GM11168 (cell line): Measurements from ENCODE around the gene SLC5A11.

ENCODE experiments used
- in situ Hi-C: fragments of 300-500 bp; cut with MboI; formaldehyde crosslinking; loops from one replicate; pipeline ENCODE4 v1.12.0; 2022; ENCODE audit warnings: low sequenced_read_pairs; ENCODE audit not compliant: unreplicated experiment

Gene SLC5A11

DNA sequence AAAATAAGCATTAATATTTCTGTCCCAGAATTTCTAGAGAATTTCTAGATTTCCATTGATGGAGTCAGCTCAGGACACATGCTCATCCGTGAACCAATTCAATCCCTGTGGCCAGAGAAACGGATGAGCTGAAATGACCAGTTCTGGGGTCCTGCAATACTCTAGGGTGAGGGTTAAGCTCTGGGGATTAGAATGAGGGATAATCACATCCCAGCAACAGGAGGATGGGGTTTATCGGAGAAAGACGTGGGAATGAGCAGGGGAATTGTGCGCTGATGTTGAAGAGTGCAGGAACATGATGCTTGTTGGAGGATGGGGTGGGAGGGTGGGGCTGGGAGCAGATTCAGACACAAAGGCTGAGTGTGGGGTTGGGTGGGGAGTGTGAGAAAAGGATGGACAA is 64.1 kb downstream of the SLC5A11 start:
- in situ Hi-C loops = no loop called here

DNA sequence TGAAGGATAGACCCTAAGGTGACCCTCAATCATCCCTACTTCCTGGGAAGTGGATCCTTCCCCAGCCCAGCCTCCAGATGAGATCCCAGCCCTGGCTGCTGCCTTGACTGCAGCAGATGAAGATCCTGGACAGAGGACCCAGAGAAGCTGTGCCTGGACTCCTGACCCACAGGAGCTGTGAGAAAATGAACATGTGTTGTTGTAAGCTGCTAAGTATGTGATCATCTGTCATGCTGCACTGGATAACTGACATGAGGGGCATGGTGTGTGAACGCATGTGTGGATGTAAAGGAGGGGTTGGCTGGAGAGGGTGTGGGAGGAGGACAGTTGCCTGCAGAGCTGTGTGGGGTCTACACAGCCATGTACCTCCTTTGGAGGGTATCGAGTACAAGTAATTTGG is 69.3 kb downstream of the SLC5A11 start:
- in situ Hi-C loops = no loop called here

DNA sequence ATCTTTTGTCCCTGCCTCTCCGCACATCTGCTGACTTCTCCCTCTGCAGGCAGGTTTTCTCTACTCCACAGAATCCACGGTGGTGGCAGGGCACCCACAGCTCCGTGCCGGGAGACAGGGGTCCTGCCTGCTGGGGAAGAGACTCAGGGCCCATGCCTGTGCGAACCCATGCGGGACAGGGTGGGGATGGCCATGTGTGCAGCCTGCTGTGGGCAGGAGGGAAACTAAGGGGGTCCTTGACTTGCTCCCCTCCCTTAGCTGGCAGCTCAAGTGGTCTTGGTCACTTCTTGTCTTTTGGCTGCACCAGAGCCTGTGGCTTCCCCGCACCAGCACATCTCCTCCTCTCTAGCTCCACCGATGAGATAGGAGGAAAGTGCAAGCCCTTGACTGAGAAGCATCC is 69.8 kb downstream of the SLC5A11 start:
- in situ Hi-C loops = no loop called here

DNA sequence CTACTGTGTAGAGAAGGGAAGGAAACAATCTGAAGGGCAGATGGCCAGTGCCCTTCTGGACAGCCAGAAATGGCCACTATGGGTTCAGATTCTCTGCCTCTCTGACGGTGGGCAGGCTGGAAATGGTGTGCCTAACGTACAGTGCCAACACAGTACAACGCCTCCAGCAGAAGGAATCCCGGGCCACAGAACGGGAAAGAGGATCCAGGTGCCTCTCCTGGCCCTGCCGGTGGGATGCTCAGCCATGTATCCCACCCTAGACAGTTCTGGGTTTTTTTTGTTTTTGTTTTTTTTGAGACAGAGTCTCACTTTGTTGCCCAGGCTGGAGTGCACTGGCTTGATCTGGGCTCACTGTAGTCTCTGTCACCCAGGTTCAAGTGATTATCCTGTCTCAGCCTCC is 71.5 kb downstream of the SLC5A11 start:
- in situ Hi-C loops = no loop called here

DNA sequence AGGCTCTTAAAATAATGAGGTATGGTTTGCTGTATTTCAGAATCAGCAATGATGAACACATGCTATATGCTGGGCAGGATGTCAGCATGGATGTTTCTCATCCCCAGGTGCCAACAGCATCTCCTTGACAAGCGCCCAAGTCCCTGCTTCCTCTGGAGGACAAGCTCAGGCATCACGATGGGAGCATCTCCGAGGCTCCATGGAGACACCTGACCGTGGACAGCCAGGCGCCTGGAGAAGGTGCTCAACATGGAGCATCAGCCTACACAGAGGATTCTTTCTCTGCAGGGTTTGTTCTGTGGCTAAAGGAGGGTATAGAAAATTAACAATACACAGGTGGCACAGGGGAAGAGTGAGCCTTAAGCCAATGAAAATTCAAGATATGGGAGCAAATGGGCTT is 72.1 kb downstream of the SLC5A11 start:
- in situ Hi-C loops = no loop called here

DNA sequence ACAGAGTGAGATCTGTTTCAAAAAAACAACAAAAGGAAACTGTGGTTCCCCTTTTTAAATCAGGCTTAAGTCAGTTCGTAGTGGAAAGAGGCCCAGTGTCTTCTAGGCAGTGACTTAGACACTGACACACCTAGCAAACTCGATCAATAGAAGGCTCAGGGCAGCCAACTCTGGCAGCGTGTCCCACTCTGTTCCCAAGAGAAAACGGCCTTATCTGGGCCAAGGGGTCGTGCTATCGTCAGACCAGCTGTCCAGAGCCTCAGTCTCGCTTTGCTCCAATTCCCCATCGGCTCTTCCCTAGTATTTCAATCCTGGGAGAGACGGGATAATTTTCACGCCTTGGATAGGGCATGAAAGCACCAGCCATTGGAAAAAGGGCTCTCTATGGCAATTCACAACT is 72.9 kb downstream of the SLC5A11 start:
- in situ Hi-C loops = no loop called here

DNA sequence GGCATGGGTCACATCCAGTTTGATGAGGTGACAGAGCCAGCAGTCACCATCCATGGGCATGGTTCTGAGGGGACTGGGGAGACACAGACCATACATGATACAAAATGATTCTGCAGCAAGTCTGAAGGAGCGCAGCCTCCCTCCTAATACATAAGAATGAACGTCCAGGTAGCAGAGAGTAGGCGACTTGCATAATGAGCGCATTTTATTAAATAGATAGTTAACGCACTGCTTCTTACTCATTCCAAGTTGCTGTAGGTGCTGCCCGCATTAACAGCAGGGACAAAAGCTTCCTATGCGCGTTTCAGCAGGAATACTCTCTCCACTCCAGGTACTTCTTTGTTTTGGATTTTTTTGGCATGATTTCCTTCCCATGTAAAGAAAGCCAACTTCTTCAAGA is 73.8 kb downstream of the SLC5A11 start:
- in situ Hi-C loops = no loop called here

DNA sequence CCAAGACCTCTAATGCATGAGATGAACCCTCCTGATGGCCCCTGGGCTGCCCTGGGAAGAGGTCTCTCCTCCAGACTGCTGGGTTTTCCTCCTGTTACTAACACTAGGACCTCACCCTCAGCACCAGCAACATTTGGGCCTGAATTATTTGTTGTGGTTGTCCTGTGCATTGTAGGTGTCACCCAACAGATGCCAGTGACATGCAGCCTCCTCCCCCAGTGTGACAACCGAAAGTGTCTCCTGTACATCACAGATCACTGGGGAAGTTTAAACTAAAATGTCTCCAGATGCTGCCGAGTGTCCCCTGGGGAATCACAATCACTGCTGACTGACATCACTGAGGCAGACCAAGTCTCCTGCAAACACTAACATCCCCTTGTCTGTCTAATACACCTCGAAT is 74.8 kb downstream of the SLC5A11 start:
- in situ Hi-C loops = no loop called here

DNA sequence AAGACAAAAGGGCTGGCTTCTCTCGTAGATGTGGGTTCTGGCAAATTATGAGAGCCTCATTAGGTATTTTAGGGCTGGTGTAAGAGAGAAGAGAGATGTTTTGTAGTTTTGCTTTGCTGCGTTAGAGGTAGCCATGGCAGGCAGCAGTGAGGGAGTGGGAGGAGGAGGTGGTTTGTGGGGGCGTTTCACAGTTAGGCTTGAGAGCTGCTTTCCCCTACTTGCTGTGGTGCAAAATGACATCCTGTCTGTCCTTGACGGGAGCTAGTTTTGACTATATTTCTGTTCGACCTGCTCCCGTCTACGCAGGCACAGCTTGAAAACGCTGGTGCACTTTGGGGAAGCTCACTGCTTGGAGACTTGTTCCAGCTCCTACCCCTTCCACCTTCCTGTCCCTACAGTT is 75.5 kb downstream of the SLC5A11 start:
- in situ Hi-C loops = no loop called here

DNA sequence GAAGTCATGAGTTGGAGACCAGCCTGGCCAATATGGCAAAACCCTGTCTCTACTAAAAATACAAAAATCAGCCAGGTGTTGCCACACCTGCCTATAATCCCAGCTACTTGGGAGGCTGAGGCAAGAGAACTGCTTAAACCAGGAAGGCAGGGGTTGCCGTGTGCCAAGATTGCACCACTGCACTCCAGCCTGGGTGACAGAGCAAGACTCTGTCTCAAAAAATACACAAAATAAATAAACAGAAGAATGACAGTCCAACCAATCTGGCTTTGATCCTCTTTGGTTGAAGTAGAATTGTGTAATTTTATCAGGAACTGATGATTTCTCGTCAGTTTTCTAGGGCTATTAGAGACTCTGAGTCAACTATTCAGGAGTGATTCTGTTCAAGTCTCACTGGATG is 79.4 kb downstream of the SLC5A11 start:
- in situ Hi-C loops = no loop called here

DNA sequence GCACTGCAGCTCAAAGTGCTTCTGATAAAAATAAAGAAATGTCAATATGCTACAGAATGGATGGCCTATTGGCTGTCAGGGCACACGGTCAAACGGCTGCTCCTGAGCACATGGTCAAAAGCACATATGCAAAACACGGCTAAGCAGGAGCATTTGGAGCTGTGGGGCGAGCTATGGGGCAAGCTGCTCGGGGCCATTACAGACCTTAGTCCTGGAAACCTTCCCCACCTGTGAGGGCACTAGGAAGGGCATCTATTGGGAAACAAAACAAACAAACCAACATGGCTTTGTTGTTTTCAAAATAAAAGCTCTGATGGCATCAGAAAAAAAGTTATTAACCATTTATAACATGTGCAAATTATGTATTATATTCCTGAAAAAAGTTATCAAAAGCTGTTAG is 83.6 kb downstream of the SLC5A11 start:
- in situ Hi-C loops = no loop called here

DNA sequence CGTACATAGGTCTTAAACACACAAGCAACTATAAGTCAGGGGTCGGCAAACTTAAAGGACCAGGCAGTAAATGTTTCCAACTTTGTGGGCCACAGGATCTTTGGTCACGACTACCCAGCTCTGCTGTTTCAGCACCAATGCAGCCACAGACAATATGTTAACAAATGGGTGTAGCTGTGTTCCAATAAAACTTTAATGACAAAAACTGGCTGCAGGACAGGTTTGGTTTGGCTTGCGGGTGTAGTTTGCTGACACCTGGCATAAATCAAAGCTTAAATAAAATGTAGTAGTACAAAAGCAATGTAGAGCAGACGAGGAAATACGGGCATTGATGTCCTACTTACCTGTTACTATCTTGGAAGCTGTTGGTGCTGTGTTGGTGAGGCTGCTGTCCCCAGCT is 84.7 kb downstream of the SLC5A11 start:
- in situ Hi-C loops = no loop called here

DNA sequence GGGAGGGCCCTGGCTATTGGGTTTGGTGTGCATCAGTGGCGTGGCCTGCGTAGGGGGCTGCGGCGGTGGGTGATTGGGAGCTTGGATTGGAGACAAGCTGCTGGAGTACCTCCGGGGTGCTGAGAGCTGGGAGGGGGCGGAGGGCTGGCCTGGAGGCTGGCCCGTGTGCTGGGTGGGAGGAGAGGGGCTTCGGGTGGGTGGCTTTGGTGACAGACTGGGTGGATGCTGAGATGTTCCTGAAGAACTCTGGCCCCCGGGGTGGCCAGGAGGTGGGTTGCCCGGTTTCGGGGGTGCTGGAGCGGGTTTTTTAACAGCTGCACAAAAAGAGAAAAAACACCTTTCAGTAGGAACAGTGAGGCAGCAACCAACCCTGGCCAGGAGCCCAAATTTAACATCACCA is 85.3 kb downstream of the SLC5A11 start:
- in situ Hi-C loops = no loop called here

DNA sequence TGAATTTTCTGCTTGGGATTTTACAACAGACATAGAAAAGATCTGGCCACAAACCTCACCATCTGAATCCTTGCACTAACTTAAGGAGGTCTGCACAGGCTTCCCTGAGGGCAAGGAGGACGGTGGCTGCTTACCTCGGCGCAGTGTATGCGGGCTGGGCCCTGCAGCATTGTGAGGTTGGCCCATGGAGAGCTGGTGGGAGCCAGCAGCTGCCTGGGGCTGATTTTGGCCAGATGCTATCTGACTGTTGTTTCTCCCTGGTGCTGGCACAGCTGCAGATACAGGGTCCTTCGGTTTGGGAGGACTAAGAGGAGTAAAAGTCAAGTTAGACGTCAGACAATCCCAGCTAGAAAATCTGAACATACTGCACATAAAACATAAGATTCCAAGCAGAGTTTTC is 89.6 kb downstream of the SLC5A11 start:
- in situ Hi-C loops = no loop called here

DNA sequence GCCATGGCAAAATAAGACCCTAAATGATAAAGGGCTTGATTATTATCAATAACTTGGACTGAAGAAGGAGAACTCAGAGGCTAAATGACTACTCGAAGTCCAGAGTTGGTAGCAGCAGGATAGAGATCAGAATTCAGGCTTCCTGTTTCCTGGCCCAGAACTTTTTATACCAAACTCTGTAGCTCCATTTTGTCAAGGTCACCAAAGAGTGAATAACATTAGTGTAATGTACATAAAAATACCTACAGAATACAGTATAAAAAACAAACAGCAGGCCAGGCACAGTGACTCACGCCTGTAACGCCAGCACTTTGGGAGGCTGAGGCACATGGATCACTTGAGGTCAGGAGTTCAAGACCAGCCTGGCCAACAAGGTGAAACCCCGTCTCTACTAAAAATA is 90.4 kb downstream of the SLC5A11 start:
- in situ Hi-C loops = no loop called here

DNA sequence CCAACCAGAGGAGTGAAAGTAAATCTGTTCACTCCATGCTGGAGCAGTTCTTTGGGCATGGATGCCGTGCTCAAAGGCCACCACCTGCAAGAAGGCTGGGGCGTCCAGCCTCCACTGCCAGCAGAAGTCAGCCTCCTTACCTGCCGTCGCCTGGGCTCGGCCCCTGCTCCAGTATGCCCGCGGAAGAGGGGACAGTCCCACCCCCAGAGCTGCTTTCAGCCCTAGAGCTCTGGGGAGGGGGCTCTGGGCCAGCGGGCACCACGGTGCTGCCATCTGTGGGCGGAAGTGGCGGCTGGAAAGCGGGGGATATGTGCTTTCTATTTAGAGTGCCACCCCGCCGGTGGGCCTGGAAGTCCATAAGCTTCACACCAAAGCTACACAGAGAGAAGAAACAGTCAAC is 93.5 kb downstream of the SLC5A11 start:
- in situ Hi-C loops = no loop called here

DNA sequence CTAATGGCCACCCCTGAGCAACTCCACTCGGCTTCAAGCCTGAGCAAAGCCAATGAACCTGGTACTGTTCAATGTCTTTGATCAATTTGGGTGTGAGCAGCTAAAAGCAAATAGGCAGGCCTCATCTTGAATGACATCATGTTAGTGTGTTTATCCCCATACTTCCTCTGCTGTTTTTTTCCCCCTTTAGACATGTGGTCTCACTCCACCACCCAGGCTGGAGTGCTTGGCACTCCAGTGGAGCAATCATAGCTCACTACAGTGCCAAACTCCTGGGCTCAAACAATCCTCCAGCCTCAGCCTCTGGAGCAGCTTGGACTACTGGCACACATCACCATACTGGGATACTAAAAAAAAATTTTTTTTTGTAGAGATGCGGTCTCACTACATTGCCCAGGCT is 94.0 kb downstream of the SLC5A11 start:
- in situ Hi-C loops = no loop called here

DNA sequence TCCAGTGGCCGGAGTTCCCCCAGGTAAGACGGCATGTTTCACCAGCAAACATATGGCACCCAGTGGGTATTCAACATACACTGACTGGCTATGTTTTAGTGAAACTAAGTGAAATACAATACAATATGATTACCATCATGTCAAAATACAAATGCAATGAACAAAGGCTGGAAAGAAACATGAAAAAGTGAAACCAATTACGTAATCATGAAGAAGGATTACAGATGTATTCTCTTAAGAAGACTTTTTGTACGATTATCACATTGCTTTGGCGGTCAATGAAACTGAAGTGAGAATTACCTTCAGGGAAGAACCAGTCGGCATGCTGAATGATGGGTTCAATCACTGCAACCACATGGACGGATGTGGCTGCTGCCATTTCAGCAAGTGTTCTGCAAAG is 97.7 kb downstream of the SLC5A11 start:
- in situ Hi-C loops = no loop called here

DNA sequence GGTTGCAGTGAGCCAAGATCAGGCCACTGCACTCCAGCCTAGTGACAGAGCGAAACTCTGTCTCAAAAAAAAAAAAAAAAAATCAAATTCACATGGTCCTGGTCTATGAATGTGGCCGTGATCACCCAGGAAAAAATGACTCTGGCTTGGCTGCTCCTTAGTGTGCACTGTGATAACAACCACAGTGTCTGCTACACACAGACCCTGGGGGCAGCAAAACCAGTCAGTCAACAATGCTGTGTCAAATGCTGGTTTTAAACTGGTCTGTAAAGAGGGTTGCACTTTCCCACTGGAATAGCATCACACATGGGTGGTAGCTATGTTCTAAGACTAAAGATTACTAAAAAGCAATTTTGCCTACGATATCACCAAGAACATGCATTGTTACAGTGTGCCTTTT is 98.4 kb downstream of the SLC5A11 start:
- in situ Hi-C loops = no loop called here

DNA sequence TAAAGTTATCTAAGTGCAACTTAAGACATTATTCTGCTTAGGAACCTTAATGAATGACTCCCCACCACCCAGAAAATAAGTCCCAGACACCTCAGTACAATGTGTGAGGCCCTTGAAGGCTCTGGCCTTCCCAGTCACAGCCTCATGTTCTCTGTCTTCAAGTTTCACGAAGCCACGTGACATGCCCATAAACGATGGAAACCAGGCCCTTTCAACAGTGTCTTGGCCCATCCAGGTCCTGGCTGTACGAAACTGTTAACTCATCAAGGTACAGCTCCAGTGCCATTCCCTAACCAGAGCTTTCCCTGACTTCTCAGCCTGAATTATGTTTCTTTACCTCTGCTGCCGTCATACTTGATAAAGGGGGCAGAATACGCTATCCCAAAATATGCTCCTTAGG is 100.4 kb downstream of the SLC5A11 start:
- in situ Hi-C loops = no loop called here

DNA sequence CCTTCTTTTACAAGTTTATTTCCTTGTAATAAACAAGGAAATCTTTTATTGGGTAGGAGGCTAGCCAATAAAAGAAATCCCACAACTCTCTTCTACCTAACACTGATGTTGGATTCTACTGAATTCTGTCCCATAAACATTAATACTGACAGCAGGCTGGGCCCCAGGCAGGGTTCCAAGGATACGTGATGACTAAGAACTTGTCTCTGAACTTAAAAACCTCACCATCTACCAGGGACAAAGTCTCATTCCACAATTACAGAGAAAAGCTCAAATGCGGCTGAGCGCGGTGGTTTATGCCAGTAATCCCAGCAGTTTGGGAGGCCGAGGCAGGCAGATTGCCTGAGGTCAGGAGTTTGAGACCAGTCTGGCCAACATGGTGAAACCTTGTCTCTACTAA is 104.5 kb downstream of the SLC5A11 start:
- in situ Hi-C loops = loop anchor here (5.0 kb wide), 1 partner anchor 57 kb away; no protein-coding TSS in a partner anchor

DNA sequence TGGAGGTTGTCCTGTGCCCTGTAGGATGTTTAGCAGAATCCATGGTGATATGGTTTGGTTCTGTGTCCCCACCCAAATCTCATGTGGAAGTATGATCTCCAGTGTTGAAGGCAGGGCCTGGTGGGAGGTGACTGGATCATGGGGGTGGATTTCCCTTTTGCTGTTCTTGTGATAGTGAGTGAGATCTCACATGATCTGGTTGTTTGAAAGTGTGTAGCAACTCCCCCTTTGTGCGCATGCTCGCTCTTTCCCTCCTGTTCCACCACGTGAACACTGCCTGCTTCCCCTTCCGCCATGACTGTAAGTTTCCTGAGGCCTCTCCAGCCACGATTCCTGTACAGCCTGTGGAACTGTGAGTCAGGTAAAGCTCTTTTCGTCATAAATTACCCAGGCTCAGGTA is 107.5 kb downstream of the SLC5A11 start:
- in situ Hi-C loops = loop anchor here (5.0 kb wide), 1 partner anchor 54 kb away; no protein-coding TSS in a partner anchor

DNA sequence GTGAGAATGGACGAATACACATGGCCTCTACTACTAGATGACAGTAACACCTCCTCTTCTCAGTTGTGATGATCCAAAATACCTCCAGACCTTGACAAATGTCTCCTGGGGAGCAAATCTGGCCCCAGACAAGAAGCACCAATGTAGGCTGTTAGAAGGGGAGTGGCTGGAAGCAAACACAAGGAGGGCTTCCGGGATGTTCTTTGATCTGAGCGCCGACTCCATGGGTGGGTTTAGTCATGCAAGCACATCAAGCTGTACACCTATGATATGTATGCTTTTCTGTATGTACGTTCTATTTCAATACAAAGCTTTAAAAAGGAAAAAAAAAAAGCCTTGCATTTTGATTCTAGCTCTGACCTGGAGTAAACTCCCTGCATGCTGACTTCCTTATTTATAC is 108.0 kb downstream of the SLC5A11 start:
- in situ Hi-C loops = loop anchor here (5.0 kb wide), 1 partner anchor 54 kb away; no protein-coding TSS in a partner anchor
